GM19023 (cell line): Measurements from ENCODE around the gene OTOP2.

Source experiments
- ATAC-seq: cut with Tn5 transposase; IDR thresholded peaks from one replicate; pipeline ENCODE4 v1.9.1; 2021; ENCODE audit warnings: mild to moderate bottlenecking, moderate library complexity; ENCODE audit not compliant: unreplicated experiment

The OTOP2 gene

GRCh38 chr17:74923538-74924249 lies 379 bp upstream of the OTOP2 start:
- no peak for ATAC-seq

DNA sequence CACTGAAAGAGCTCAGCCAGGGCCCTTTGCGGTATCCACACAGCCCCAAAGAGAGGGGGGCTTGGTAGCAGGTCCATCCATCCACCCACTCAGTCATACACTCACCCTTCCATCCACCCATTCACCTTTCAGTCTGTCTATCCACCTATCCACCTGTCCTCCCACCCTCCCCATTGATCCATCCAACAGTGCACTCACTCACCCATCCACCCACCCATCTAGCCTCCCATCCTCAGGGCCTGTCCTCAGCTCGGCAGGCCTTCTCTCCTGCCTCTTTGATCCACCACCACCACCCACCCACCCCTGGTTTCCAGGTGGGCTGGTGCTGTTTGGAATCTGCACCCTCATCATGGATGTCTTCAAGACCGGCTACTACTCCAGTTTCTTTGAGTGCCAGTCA lies 1.2 kb downstream of the OTOP2 start:
- ATAC-seq, result no peak

DNA sequence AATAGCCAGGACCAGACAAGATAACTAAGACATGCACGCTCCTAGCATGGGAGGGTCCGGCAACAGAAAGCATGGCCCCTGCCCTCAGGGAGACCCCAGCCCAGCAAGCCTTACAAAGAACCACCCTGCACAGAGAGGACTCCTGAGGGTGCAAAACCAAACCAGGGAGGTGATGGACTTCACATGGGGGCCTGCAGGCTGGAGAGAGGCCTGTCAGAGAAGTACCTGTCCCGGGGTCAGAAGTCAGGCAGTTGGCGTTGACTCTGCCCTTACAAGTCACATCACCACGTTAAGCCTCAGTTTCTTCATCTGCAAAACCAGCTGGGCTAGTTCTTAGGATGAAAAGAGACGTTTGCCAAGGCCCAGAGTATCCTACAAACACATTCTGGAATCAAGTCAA lies 4.7 kb downstream of the OTOP2 start:
- no peak for ATAC-seq

DNA sequence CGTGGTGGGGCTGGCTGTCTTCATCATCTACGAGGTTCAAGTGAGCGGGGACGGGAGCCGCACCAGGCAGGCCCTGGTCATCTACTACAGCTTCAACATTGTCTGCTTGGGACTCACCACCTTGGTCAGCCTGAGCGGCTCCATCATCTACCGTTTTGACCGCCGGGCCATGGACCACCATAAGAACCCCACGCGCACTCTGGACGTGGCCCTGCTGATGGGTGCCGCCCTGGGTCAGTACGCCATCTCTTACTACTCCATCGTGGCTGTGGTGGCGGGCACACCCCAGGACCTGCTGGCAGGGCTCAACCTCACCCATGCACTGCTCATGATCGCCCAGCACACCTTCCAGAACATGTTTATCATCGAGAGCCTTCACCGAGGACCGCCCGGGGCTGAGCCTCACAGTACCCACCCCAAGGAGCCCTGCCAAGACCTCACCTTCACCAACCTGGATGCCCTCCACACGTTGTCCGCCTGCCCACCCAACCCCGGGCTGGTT lies 6.5 kb downstream of the OTOP2 start:
- no peak for ATAC-seq

DNA sequence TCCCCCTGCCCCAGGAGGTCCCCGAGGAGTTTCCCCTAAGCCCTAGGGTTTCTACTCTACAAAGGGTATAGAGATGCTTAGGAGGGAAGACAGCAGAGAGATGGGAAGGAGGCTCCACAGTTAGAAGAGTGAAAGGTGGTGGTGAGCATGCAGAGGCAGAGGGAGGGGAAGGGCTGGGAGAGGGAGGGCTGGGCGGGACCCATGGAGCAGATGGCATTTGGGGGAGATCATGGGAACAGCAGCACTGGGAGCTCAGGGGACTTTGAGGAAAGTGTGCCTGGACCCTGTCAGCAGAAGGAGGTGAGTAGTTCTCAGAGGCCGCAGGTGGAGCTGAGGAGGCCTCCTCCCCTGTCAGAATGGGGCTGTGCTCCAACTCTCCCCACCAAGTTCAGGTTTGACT lies 11.0 kb downstream of the OTOP2 start:
- ATAC-seq, result no peak

- no peak for ATAC-seq
Observed at GRCh38 chr17:74935585-74936469, 11.8 kb downstream of the OTOP2 start, which contains the start of gene OTOP3. OTOP3 (plus strand) TSS chr17:74935898; CDS start chr17:74935922, 24 bp downstream.

DNA sequence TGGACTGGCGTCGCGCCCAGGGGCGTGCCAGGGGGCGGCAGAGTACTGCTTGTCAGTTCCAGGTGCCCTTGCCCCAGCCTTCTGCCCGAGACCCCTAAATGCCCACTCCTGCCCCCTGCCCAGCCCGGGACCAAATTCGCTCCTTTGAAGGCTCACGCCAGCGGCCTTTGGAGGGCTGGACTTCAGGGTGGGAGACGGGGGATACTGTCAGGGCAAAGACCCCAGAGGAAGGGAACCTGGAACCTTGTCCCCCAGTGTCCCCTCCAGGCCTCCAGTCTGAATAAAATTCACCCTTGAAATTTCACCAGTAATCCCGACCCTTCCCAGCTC lies 12.4 kb downstream of the OTOP2 start:
- no peak for ATAC-seq

DNA sequence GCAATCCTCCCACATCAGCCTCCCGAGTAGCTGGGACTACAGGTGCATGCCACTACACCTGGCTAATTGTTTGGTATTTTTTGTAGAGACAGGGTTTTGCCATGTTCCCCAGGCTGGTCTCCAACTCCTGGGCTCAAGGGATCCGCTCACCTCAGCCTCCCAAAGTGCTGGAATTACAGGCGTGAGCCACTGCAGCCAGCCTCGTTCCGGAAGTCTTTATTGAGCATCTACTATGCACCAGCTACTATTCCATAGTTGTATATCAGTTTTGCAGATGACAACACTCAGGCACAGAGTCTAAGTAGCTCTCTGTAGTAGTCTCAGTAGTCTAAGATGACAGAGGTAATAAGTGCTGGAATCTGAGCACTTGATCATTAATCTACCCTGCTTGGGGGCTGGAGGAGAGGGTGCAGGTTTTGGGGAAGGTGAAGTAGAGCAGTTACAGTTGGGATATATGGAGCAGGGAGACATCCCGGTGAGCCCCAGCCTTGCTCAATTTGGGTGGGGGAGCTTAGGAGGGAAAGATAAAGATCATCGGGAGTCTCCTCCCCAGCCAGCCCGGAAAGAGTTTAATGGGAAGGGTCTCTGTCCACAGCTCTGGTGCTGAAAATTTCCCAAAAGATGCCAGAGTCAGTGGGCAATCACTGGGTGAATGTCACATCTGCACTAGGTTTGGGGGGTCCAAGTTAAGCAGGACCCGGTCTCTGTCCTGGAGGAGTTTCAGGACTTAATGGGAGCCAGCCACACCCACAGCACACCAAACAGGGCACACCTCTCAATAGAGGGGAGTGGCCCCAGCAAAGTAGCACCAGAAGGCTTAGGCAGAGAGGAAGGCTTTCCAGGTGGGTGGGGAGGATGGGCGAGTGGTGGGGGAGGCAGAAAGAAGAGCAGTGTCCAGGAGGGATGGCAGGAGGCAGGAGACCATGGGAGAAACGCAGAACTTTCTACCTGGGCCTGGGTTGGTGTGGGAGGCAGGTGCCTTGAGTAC lies 13.3 kb downstream of the OTOP2 start:
- no peak for ATAC-seq

DNA sequence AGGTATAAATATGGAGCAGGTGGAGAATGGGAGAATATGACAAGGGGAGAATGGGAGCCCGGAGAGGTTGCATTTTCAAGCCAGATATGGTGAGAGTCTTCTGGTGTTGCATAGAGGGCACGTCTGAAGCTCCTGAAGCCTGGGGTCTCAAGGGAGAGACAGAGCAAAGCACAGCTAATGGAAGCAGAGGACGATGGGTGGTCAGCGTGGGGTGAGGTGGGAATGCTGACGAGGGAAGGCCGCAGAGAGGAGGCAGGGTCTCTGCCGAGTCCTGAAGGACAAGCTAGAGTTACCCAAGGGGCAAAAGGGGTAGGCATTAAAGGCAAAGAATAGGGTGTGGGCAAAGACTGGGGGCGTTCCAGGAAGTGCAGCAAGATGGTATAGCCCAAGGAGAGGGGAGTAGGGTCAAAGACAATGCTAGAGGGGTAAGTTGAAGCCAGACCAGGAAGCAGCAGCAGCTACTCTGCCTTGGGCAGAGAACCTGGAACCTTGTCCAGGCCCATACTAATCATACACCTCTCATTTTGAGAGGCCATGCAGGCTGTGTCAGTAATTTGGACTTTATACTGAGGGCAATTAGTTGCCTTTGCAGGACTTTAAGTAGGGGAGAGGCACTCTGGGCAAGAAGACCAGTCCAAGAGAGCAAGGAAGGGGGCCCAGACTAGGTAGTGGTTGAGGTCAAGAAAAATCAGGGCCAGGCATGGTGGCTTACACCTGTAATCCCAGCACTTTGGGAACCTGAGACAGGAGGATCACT lies 14.3 kb downstream of the OTOP2 start:
- ATAC-seq, result no peak

- no peak for ATAC-seq
Observed at GRCh38 chr17:74939534-74939933, 15.5 kb downstream of the OTOP2 start.

- ATAC-seq, result no peak
Observed at GRCh38 chr17:74941128-74941725, 17.2 kb downstream of the OTOP2 start.

DNA sequence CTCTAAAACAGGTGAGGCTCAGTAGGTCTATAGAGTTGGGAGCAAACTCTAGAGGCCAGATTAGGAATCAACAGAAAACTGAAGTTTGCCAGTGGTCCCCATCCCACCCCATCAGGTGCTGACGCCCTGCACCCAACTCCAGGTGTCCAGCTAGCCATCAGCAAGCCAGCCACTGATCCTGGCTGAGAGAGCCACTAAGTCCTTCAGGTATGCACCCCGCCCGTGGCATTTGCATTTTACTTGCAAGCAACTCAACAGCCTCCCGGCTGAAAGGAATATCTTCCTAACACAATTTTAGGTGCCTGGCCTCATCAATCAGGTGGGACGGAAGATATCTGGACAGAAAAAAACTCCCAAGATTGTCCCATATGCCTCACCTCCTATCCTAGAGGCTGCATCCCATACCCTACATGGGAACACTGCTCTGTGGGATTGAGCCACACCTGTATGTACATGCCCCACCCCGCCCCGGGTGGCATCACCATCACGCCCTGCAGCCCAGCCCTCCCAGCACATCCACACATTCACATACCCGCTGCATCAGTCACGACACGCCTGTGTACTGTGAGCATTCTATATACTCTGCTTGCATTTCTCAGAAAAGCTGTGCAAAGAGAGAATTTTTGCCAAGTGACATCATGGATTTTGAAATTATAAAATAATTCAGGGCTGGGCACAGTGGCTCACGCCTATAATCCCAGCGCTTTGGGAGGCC lies 19.9 kb downstream of the OTOP2 start:
- ATAC-seq, result no peak

- no peak for ATAC-seq
Observed at GRCh38 chr17:74945543-74945942, 21.5 kb downstream of the OTOP2 start.

DNA sequence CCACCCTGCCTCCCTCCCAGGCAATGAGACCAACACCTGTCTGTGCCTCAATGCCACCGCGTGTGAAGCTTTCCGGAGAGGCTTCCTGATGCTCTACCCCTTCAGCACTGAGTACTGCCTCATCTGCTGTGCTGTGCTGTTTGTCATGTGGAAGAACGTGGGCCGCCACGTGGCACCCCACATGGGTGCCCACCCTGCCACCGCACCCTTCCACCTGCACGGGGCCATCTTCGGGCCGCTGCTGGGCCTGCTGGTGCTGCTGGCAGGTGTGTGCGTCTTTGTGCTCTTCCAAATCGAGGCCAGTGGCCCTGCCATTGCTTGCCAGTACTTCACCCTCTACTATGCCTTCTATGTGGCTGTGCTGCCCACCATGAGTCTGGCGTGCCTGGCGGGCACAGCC lies 22.6 kb downstream of the OTOP2 start:
- no peak for ATAC-seq

DNA sequence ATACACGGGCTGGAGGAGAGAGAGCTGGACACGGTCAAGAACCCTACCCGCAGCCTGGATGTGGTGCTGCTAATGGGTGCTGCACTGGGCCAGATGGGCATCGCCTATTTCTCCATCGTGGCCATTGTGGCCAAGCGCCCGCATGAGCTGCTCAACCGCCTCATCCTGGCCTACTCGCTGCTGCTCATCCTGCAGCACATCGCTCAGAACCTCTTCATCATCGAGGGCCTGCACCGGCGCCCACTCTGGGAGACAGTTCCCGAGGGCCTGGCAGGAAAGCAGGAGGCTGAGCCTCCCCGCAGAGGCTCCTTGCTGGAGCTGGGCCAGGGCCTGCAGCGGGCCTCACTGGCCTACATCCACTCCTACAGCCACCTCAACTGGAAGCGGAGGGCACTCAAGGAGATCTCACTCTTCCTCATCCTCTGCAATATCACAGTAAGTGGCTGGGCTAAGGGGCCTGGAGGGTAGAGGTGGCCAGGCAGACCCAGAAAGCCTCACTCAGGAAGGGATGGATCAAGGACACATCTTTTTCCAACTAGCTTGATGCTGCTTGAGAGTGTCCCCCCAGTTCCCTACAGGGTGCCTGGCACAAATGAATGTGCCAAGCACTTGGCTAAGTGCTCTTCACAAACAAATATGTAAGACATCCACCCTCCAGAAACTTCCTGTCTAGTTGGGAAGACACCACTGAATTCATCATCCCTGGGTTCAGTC lies 23.1 kb downstream of the OTOP2 start:
- ATAC-seq, result no peak

GRCh38 chr17:74949455-74950115 lies 25.5 kb downstream of the OTOP2 start:
- no peak for ATAC-seq

DNA sequence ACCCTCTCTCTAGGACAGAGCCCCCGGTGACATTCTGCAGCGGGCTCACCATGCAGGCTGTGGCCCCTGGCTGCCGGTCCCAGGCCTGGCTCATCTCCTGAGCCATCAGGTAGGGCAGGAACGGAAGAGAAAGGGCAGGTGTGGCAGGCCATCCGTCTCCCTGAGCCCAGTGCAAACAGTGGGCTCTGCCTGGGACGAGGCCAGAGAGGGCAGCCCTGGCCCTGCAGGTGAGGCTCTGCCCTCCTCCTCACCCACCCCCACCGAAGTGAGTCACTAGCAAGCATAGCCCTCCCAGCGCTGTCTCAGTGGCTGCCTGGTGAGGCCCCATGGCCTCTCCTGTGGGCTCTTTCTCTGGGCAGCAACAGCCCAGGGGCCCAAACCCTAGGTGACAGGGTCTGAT lies 26.1 kb downstream of the OTOP2 start:
- ATAC-seq, result no peak

DNA sequence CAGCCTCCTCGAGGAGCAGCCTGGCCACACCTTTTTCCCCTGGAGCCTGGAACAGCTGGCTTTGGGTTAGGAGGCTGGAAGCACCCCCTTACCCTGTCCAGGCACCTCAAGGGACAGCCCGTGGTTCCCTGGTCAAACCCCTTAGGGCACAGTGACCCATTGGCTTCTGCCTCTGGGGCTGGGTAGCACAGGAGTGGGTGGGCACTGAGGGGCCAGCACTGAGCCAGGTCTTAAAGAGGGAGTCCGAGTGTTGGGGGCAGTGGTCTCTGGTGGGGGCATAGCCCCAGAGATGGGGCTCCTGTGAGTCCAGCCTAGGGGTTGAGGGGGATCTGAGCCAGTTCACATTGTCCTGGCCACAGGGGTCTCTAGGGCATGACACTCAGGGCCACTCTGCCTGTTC lies 27.0 kb downstream of the OTOP2 start:
- ATAC-seq, result no peak
